ENCODE data around the gene CNNM1. TPM values are rescaled to one million over a fixed set of nuclear protein-coding genes. Genes with fewer than 3 reads are reported as not detected.

The CNNM1 gene
- total and polyA plus RNA-seq, 2 donors (not counting 3 experiments of a cell fraction or from before 2014, with no cell fraction given), result not detected

DNA sequence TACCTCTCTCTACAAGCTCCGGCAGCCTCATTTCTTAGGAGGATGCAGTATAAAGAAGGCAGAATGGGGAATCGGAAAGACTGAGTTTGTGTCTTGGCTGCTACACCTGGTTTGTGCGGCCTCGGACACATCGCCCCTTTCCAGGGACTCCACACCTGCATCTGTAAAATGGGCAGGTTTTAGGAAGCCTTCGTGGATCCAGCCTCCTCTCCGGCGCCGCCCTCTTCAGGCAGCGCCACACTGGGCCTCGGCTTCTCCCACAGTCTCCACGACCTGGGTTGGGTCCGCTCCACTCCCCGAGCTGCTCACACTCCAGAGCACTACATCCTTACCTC lies 100.9 kb downstream of the CNNM1 start:
- H3K9me3 ChIP-seq (replicated peaks; ENCODE audit: control insufficient read depth, insufficient read depth, low read length), result no peaks in the 10 kb centered on the region
- peak overlapping the region; percentile 90 for H3K4me2 ChIP-seq (ENCODE audit: insufficient read depth, low read length)
- H3K4me1 ChIP-seq (ENCODE audit: control insufficient read depth, extremely low read depth, insufficient read depth, low read length), result peaks cover 14% of the 10 kb centered on the region
- H4K20me1 ChIP-seq (replicated peaks; ENCODE audit: control insufficient read depth, extremely low read depth, insufficient read depth, low read length), result no peaks in the 10 kb centered on the region
- dilution Hi-C loops (cut with MboI; ENCODE audit: extremely low pct_ligation_motif_present, low sequenced_read_pairs), result loop anchor here (25.0 kb wide), 1 partner anchor 182 kb away; the partner anchor contains the start of gene SLC25A28
- intact Hi-C loops (cut with micrococcal nuclease), result loop anchor here (1.0 to 5.0 kb wide), 4 partner anchors 27 to 963 kb away; no protein-coding TSS in a partner anchor
- ChIA-PET CTCF (interaction anchor here (0.9 to 7.9 kb wide), 8 partner anchors 26 to 190 kb away, joined by 3 to 151 read pairs (median 3); partner anchors contain the start of gene SLC25A28), POLR2A (interaction anchor here (0.7 kb wide), 1 partner anchor 37 kb away, joined by 3 read pairs; no protein-coding TSS in a partner anchor)
- no peaks in the 10 kb centered on the region for H3K36me3 ChIP-seq (ENCODE audit: control insufficient read depth in 2 of 2, extremely low read depth in 1 of 2, insufficient read depth in 2 of 2, low read length in 2 of 2)
- H3K9me1 ChIP-seq (replicated peaks; ENCODE audit: control insufficient read depth, extremely low read depth, insufficient read depth, low read length), result no peaks in the 10 kb centered on the region
- H3K27ac ChIP-seq (ENCODE audit: insufficient read depth, low read depth, low read length), result peak overlapping the region; percentile 9
- H3K27me3 ChIP-seq (ENCODE audit: control insufficient read depth in 2 of 2, insufficient read depth in 2 of 2, low read length in 2 of 2), result no peaks in the 10 kb centered on the region
- BruUV-seq (replicated peaks), result TSS peak; percentile 61
- peak overlapping the region; percentile 53 to 87 (median 74) for H3K4me3 ChIP-seq (replicated peaks in 1 of 3; ENCODE audit: insufficient read depth in 1 of 3, low read depth in 1 of 3, low read length in 3 of 3)
- DNase-seq (ENCODE audit: low read depth, low spot score), result no peak
- peaks cover 16% of the 10 kb centered on the region for H3K79me2 ChIP-seq (ENCODE audit: control insufficient read depth, insufficient read depth, low read length)
- FAIRE-seq, result no peak
- H2AFZ ChIP-seq (ENCODE audit: low read depth, low read length), result peak overlapping the region; percentile 78
- H3K9ac ChIP-seq (replicated peaks; ENCODE audit: extremely low read depth, insufficient read depth, low read length), result peak overlapping the region; percentile 61
- TF ChIP-seq, protein P1, sequence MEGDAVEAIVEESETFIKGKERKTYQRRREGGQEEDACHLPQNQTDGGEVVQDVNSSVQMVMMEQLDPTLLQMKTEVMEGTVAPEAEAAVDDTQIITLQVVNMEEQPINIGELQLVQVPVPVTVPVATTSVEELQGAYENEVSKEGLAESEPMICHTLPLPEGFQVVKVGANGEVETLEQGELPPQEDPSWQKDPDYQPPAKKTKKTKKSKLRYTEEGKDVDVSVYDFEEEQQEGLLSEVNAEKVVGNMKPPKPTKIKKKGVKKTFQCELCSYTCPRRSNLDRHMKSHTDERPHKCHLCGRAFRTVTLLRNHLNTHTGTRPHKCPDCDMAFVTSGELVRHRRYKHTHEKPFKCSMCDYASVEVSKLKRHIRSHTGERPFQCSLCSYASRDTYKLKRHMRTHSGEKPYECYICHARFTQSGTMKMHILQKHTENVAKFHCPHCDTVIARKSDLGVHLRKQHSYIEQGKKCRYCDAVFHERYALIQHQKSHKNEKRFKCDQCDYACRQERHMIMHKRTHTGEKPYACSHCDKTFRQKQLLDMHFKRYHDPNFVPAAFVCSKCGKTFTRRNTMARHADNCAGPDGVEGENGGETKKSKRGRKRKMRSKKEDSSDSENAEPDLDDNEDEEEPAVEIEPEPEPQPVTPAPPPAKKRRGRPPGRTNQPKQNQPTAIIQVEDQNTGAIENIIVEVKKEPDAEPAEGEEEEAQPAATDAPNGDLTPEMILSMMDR (IDR thresholded peaks at IDR 0.05; ENCODE audit: extremely low read depth in 1 of 2, insufficient read depth in 1 of 2, low read depth in 1 of 2, low read length in 2 of 2), result peak in 1 of 2 donors; percentile 5
- no peak for TF ChIP-seq FOS (IDR thresholded peaks at IDR 0.05; ENCODE audit: borderline replicate concordance, insufficient read depth, low read length)

DNA sequence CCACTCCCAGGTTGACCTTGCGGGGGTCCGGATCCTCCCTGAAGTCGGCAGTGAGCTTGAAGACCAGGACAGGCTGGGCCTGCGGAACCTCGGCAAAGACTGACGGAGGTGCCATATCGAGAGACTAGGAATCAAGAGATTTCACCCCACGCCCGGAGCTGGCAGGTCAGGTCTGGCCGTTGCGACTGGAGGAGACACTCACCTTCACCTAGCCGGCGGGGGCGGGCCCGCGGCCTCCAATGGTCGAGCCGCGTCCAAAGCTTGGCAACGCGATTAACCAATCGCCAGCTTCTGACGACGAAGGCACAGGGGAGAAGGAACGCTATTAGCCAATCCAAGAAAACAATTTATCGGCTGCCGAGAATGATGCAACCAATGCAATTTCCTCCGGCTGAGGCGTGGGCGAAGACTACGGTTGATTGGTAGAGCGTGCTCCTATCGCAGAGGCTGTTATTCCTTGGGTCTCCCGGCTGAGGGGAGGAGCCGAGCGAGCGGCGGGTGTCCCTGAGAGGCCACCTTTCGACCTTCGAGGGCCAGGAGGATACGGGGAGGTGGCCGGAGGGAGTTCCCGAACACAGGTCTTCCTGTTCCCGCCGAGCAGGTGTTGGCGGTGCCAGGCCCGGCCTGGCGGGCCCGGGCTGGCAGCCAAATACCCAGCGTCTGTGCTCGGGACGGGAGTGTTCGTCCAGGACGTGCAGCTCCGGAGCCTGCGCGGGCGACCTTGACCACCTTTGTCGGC lies 101.5 kb downstream of the CNNM1 start, which contains the start of gene GOT1:
Gene GOT1, minus strand, starts transcription at position 174 of the 739 bp plus-strand sequence. Its CDS starts 59 bp downstream, at position 115.
- BruUV-seq (replicated peaks), result no TSS peak
- peak within 1 kb of the TSS; percentile 90 for H3K4me2 ChIP-seq (ENCODE audit: insufficient read depth, low read length)
- peak within 1 kb of the TSS; percentile 67 for H3K9ac ChIP-seq (replicated peaks; ENCODE audit: extremely low read depth, insufficient read depth, low read length)
- no peaks in the 10 kb centered on the region for H3K9me3 ChIP-seq (replicated peaks; ENCODE audit: control insufficient read depth, insufficient read depth, low read length)
- FAIRE-seq (peak; percentile 100), DNase-seq (ENCODE audit: low read depth, low spot score) (peak; percentile 99)
- H3K27ac ChIP-seq (ENCODE audit: insufficient read depth, low read depth, low read length), result peak within 1 kb of the TSS; percentile 42
- peak within 1 kb of the TSS; percentile 84 for H2AFZ ChIP-seq (ENCODE audit: low read depth, low read length)
- POLR2A ChIA-PET, result interaction anchor here (0.6 to 0.7 kb wide), 2 partner anchors 25 to 37 kb away, joined by 3 to 5 read pairs; no protein-coding TSS in a partner anchor
- H3K4me3 ChIP-seq (replicated peaks in 1 of 3; ENCODE audit: insufficient read depth in 1 of 3, low read depth in 1 of 3, low read length in 3 of 3), result peak within 1 kb of the TSS; percentile 53 to 87 (median 74)
- peaks cover 14% of the 10 kb centered on the region for H3K4me1 ChIP-seq (ENCODE audit: control insufficient read depth, extremely low read depth, insufficient read depth, low read length)
- CTCF ChIA-PET, result interaction anchor here (0.9 to 7.9 kb wide), 8 partner anchors 27 to 190 kb away, joined by 3 to 151 read pairs (median 3); partner anchors contain the start of gene SLC25A28
- dilution Hi-C loops (cut with MboI; ENCODE audit: extremely low pct_ligation_motif_present, low sequenced_read_pairs), result loop anchor here (25.0 kb wide), 1 partner anchor 182 kb away; the partner anchor contains the start of gene SLC25A28
- no peaks in the 10 kb centered on the region for H3K27me3 ChIP-seq (ENCODE audit: control insufficient read depth in 2 of 2, insufficient read depth in 2 of 2, low read length in 2 of 2)
- H3K9me1 ChIP-seq (replicated peaks; ENCODE audit: control insufficient read depth, extremely low read depth, insufficient read depth, low read length), result no peaks in the 10 kb centered on the region
- H4K20me1 ChIP-seq (replicated peaks; ENCODE audit: control insufficient read depth, extremely low read depth, insufficient read depth, low read length), result no peaks in the 10 kb centered on the region
- peaks cover 16% of the 10 kb centered on the region for H3K79me2 ChIP-seq (ENCODE audit: control insufficient read depth, insufficient read depth, low read length)
- H3K36me3 ChIP-seq (ENCODE audit: control insufficient read depth in 2 of 2, extremely low read depth in 1 of 2, insufficient read depth in 2 of 2, low read length in 2 of 2), result no peaks in the 10 kb centered on the region
- TF ChIP-seq, protein P1 (IDR thresholded peaks at IDR 0.05; ENCODE audit: extremely low read depth in 1 of 2, insufficient read depth in 1 of 2, low read depth in 1 of 2, low read length in 2 of 2), result no peak
- TF ChIP-seq POLR2AphosphoS5 (IDR thresholded peaks at IDR 0.05; ENCODE audit: insufficient read depth, low read depth, low read length) (peak; percentile 58), EZH2 (IDR thresholded peaks at IDR 0.05; ENCODE audit: borderline replicate concordance, low read depth, low read length, severe bottlenecking) (peak; percentile 62), POLR2A (IDR thresholded peaks at IDR 0.05; ENCODE audit: low read depth, low read length) (peak; percentile 68)
- intact Hi-C loops (cut with micrococcal nuclease), result loop anchor here (1.0 to 5.0 kb wide), 4 partner anchors 27 to 964 kb away; no protein-coding TSS in a partner anchor

All from endothelial cell of umbilical vein (primary cell).